A172 (cell line): ENCODE measurements around the gene BHLHA15. TPM values are rescaled to one million over a fixed set of nuclear protein-coding genes. Genes with fewer than 3 reads are reported as not detected.

Source experiments
- DNase-seq: peaks from one replicate; pipeline ENCODE4 v3.0.0-alpha.2; 2015; ENCODE audit warnings: low spot score
- total RNA-seq: library from RNA; depleted of rRNA; stranded (reverse); fragments of >200 nt; shearing (Covaris generic); gene quantifications from 2 replicates; pipeline ENCODE4 v1.2.3, GENCODE V29; 2014

The BHLHA15 gene
- total RNA-seq, 1 experiment from 2014 or later = not detected

DNA sequence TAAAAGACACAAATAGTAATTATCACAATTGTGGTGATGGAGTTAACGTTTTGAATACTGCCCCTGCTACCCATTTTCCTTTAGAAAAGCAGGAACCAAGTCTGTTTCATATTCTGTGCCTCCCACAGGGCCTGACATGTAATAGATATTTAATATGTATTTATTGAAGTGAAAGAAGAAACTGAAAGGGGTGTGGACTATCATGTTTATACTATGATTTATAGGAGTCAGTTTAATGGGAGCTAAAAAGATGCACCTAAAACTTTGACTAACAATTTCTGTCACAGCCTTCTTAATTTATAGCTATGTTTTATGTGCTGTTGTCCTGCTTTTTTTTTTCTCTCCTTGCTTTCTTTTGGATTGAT lies 24.1 kb upstream of the BHLHA15 start:
- no peak for DNase-seq

DNA sequence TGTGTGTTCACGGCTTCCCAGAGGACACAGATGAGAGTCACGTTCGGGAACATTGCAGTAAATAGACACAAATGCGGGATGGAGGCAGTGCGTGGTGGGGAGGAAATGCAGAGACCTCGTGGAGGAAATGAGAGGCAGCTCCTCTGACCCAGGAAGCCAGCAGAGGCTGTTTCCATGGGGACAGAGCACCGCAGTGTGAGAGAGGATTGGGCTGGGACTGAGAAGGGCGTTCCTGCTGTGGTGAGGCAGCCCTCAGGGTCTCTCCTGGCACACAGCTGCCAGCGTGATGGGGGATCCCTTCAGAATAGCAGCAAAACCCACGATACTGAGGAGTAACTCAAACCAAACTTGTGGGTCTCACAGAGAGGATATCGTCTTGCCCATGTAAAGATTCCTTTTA lies 21.7 kb upstream of the BHLHA15 start:
- DNase-seq = no peak

DNA sequence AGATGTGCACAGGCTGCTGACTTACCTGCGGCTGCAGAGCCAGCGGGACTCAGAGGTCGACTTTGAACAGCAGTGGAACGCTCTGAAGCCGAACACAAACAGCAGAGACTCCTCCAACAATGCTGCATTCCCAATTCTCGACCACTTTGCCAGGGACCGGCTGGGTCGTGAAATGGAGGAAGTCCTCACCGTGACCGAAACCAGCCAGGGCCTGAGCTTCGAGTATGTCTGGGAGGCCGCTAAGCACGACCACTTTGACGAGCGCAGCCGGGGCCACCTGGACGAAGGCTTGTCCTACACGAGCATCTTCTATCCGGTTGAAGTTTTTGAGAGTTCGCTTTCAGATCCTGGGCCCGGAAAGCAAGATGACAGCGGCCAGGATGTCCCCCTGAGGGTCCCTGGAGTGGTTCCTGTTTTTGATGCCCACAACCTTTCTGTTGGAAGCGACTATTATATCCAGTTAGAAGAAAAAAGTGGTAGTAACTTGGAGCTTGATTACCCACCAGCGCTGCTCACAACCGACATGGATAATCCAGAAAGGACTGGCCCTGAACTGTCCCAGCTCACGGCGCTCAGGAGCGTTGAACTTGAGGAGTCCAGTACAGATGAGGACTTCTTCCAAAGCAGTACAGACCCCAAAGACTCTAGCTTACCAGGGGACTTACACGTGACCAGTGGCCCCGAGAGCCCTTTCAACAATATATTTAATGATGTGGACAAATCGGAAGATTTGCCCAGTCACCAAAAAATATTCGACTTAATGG lies 19.4 kb upstream of the BHLHA15 start:
- DNase-seq = no peak

DNA sequence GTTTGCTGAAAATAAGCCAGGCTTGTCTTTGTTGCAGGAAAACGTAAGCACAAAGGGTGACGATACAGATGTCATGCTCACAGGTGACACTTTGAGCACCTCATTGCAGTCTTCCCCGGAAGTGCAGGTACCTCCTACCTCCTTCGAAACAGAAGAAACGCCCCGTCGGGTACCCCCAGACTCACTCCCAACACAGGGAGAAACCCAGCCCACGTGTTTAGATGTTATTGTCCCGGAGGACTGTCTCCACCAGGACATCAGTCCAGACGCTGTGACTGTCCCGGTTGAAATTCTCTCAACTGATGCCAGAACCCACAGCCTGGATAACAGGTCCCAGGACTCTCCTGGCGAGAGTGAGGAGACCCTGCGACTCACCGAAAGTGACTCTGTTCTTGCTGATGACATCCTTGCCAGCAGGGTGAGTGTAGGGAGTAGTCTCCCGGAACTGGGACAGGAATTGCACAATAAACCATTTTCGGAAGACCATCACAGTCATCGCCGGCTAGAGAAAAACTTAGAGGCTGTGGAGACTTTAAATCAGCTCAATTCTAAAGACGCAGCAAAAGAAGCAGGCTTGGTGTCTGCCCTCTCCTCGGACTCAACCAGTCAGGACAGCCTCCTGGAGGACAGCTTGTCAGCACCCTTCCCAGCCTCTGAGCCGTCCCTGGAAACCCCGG lies 18.3 kb upstream of the BHLHA15 start:
- no peak for DNase-seq

DNA sequence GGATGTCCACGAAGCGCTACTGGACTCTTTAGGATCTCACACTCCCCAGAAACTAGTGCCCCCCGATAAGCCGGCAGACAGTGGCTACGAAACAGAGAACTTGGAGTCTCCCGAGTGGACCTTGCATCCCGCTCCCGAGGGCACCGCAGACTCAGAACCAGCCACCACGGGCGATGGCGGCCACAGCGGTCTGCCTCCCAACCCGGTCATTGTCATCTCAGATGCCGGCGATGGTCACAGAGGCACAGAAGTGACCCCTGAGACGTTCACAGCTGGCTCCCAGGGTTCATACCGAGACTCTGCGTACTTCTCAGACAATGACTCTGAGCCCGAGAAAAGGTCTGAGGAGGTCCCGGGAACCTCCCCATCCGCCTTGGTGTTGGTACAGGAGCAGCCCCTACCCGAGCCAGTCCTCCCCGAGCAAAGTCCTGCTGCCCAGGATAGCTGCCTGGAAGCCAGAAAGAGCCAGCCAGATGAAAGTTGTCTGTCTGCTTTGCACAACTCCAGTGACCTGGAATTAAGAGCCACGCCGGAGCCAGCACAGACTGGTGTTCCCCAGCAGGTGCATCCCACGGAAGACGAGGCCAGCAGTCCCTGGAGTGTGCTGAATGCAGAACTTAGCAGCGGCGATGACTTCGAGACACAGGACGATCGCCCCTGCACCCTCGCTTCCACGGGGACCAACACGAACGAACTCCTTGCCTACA lies 17.6 kb upstream of the BHLHA15 start:
- no peak for DNase-seq

DNA sequence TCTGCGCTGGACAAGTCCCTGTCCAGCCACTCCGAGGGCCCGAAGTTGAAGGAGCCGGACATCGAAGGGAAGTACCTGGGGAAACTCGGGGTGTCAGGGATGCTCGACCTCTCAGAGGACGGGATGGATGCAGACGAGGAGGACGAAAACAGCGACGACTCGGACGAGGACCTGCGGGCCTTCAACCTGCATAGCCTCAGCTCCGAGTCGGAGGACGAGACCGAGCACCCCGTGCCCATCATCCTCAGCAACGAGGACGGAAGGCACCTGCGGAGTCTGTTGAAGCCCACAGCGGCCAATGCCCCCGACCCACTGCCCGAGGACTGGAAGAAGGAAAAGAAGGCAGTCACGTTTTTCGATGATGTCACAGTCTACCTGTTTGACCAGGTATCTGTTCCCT lies 17.1 kb upstream of the BHLHA15 start:
- no peak for DNase-seq

DNA sequence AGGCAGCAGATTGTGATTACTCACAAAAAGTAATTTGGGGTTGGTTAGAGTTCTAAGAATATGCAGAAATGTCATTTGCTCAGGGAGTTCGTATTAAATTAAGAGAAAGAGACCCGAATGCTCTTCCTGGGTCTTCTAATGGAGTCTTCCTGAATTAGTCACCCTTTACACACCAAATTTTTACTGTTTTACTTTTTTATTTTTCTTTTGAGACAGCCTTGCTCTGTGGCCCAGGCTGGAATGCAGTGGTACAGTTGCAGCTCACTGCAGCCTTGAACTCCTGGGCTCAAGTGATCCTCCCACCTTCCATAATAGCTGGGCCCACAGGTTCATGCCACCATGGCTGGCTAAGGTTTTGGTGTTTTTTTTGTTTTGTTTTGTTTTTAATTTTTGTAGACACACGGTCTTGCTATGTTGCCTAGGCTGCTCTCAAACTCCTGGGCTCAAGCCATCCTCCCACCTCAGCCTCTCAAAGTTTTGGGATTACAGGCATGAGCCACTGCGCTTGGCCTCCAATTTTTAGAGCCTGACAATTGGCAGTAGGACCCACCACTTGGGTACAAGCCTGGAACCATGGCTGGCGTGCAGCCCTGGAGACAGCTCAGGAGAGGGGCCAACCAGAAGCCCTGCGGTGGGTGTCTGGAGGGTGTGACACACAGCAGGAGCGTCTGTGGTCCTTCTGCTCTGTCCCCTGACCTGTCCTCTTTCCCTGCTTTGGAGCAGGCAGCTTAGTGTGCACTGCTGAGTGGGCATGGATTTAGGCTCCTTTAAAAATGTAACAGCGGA lies 16.4 kb upstream of the BHLHA15 start:
- no peak for DNase-seq

DNA sequence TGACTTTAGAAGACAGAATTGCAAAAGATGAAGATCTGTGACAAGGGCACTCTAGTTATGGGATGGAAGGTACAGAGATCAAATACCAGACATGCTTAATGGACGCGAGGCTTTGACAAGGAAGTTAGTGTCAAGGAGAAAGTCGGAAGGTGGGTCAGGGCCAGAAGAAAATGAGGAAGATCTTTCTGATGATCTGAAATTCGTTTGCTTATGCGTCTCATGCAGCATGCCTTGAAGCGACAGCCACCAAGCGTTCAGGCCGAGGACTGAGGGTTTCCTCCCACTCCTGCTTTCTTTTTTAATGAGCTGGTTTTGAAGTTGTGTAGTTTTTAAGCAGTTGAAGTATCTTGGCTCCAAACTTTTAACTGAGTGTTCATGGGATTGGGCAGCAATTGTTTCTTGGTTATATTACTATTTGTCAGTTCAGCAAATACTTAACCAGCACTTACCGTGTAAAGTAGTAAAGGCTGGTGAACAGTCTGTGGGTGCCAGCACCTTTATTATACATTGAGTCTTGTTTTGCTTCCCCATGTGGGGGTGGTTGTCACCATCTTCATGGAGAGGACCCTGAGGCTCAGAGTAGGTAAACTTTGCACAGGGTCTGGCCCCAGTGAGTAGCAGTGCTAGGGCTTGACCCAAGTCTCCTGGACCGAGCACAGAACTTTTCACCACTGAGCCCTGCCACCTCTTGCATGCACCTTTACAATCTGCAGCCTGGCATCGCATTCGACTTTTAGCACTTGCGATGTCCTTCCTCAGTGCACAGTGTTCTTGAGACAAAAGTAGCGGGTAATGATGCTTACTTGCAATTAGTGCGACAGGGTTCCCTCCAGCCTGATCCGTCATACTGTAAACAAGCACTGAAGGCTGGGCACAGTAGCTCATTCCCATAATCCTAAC lies 14.3 kb upstream of the BHLHA15 start:
- no peak for DNase-seq

DNA sequence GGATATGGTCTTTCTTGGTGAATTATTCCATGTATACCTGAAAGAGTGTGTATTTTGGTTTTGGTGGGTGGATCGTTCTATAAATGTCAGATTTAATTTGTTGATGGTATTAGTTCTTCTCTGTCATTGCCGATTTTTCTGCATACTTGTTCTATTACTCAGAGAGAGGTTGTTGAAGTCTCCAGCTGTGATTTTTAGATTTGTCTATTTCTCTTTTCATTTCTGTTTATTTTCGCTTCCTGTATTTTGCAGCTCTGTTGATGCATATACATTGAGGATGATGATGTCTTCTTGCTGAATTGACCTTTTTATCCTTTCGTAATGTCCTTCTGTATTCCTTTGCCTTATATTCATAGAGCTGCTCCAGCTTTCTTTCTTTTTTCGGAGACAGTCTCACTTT lies 12.1 kb upstream of the BHLHA15 start:
- peak; percentile 13 for DNase-seq

DNA sequence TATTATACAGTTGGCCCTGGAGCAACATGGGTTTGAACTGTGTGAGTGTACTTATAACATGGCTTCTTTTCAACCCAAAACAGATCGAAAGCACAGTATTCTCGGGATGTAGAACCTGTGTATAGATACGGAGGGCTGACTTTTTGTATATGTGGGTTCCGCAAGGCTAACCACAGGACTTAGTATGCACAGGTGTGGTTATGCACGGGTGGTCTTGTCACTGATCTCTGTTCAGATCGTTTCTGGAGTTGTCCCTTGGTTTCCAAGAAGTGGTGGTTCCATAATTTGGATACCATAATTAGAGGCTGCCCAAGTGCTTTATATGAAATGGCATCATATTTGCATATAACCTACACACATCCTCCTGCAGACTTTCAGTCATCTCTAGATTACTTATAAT lies 10.9 kb upstream of the BHLHA15 start:
- no peak for DNase-seq

DNA sequence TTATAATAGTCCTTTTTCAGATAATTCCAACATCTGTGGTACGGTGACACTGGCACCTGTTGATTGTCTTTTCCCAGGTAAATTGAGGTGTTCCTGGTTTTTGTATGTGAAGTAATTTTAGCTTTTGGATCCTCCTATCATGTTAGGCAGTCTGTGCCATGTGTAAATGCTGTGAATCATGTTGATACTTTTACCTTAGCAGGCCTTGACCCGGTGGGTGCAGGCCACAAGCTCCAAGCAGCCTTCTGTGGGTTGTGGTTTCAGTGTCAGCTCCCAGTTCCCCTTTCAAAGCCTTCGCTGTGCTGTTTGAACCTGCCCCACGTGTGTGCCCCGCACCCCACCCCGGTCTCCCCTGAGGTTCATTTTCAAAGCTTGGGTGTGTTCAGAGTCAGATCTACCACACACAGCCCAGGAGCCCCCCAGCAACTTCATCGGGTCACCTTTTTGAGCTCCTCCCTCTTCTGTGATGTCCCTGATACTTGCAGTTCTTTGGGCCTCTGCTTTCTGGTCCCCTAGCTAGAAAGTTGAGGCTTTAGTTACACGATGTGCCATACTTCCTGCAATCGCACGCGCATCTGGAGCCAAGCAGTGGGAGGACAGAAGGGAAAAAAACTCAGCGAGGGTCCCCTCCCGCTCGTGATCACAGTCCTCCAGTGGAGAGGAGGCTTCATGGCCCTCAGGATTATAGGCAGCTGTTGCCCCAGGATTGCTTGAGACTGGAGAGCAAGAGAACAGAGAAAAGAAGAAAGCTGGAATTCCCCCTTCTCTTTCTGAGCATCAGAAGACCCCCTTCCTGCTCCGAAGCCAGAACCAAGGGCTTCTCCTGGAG lies 8.7 kb upstream of the BHLHA15 start:
- no peak for DNase-seq

DNA sequence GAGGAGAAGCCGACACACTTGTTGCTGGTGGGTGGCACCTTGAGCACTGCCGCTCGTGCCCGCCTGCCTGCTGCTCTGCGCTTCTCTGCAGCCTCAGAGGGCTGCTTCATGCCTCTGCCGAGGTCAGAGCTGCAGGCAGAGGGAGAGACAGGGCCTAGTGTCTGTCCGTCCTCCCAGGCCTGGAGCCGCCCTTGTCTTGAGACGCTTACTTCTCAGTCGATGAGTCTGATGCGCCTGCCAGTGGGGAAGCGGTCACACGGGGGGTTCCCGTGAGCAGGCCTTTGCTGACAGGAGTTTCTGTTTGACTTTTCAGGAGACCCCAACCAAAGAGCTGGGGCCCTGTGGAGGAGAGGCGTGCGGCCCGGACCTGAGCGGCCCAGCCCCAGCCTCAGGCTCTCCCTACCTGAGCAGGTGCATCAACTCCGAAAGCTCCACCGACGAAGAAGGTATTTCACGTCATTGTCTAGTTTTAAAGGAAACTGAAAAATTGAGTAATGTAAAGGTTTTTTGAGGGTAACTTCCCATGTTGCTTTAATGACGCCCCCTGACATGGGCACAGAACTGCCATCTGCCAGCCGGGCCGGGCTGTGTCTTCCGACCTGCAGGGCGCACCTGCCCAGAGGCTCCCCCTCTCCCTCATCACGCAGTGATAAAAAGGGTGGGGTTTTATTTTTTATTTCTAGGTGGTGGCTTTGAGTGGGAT lies 7.8 kb upstream of the BHLHA15 start:
- DNase-seq = no peak

DNA sequence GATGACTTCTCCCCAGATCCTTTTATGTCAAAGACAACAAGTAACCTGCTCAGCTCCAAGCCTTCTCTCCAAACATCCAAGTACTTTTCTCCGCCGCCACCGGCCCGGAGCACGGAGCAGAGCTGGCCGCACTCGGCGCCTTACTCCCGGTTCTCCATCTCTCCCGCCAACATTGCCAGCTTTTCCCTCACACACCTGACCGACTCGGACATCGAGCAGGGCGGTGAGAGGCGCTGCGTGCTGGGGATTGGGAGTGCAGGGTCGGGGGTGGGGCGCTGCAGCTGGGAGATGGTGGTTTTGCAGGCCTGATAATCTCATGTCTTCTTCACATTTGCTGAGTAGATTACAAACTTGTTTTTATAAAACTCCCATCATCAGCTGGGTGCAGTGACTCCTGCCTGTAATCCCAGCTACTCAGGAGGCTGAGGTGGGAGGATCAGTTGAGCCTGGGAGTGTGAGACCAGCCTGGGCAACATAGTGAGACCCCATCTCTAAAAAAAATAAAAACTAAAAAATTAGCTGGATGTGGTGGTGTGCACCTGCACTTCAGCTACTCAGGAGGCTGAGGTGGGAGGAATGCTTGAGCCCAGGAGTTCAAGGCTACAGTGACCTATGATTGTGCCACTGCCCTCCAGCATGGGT lies 7.2 kb upstream of the BHLHA15 start:
- DNase-seq = no peak

DNA sequence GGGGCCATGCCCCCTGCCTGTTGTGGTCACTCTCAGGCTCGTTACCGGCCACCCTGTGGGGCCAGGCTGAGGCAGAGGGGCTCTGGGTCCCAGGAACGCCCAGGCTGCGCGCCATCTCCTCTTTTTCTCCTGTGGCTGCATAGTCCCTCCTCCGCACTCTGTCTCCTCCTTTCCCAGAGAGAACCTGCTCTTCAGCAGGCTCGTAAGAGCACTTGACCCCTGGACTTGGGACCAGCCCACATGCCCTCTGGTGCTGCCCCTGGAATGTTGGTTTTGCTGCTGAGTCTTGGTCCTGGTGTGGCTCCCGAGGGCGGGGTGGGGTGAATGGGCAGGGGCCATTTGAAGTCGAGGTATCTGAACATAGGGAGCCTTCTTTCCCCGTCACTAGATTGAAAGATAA lies 6.6 kb upstream of the BHLHA15 start:
- DNase-seq = no peak

DNA sequence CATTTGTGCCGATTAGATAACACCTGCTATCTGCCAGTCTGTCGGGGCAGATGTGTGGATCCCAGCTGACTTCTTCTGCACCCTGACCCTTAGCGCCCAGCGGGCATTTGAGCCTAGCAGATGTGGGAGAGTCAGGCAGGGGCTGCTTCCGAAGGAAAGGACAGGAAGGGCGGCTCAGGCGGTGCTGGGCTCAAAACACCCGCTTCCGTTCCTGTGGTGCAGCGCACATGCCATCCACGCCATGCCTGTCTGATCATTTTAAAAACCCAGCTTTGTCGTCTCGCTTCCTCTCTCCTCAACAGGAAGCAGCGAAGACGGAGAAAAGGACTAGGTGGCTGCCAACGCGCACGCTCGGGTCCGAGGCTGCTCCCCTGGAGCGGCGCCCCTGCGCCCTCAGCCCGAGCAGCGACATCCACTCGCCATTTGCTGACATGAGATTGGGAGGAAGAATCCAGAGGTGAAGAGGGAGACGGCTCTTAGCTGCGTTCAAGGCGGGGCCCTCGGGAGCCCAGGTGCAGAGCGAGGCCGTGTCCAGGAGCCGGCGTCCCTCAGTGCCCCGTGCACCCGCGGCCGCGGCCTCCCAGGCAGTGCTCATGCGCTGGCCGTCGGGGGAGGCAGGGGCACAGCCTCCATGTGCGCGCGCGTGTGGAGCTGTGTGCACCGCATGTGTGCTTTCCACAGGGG lies 5.9 kb upstream of the BHLHA15 start:
- DNase-seq = no peak

DNA sequence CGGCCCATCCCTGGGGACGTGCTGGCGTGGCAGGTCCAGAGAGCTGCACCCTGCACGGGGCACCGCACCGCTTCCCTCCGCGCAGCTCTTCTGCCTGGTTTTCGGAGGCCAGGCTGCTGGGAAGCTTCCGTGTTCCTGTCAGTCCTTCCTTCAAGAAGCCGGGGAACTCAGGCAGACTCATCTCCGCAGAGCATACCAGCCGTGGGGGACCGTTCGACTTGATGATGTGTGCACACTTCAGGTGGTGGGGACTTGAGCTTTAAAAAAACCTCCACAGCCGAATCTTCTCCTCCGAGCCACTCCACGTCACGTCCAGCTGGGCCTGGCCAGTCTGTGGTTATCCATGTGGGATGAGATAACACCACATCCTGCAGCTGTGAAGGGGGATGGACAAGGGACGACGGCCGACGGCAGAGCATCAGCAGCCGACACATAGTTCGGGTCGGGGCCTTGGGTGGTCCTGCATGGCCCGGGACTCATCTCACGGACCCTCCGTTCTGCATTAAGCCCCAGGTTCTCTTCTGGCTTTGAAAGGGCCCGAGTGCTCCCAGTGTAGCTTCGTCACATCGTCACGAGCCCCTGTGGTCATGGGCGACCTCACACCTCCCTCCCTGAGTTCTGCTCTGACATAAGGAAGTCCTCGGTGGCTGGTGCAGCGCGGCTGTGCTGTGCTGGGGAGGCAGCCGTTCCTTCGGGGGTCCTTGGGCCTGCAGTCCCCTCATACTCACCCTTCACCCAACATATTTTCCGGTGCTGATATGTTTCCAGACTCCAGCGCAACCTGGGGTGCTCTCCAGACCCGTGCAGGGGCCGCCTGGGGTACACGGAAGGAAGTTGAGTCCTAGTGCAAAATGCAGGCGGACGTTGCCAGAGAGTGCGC lies 4.5 kb upstream of the BHLHA15 start:
- no peak for DNase-seq

DNA sequence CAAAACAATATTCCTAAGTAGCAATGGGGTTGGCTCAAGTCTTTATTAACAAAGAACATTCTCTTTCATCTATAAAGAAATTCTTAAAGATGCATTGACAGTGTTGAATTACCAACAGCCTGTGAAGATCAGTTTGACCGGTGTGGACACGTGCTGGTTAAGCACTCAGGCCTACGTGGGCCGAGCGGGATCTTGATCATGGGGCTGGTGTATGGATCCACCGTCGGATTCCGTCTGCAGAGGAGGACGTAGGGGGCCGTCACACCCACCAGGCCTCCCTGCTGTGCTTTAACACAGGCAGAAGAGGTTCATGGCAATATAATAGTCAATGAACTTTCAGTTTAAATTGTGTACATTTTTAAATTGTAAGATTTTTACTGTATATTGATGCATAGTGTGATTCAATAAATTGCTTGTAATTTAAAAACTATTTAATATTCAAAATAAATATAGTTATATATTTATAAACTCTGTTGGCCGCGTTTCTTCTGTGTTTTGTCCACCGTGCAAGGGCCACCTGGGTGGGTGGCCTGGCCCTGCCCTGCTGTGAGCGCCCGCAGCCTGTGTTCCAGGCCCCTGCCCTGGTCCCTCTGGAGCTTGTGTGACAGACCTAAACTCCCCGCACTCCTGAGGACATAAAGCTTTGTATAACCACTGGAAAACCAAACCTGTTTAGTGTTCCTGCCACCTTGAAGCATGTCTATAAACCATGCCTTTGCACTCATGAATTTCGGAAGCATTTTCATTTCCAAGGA lies 1.9 kb upstream of the BHLHA15 start:
- no peak for DNase-seq
